H1 (cell line): ENCODE results near the gene CNNM3. TPM values are rescaled to one million over a fixed set of nuclear protein-coding genes. Genes with fewer than 3 reads are reported as not detected.

Experiments
- CHD7 ChIP-seq: fragments of 300-600 bp; sonication (generic); IDR thresholded peaks from 2 replicates; pipeline ENCODE4 v1.7.1; 2012; ENCODE audit warnings: low read length, moderate library complexity, mild to moderate bottlenecking, inconsistent platforms; ENCODE audit not compliant: insufficient replicate concordance
- CTCF ChIP-seq, 3 experiments: IDR thresholded peaks; 1 replicate in 2 of 3; 2 replicates in 1 of 3; pipeline versions ENCODE4 v1.5.1 to v1.6.1; 2011; ENCODE audit warnings: low read length in 3 of 3, mild to moderate bottlenecking in 3 of 3, inconsistent platforms in 2 of 3, low read depth in 1 of 3, moderate library complexity in 1 of 3; ENCODE audit not compliant: insufficient read depth in 1 of 3; ENCODE audit errors: control extremely low read depth in 1 of 3
- KDM1A ChIP-seq: fragments of 200-600, 300-600 bp; sonication (generic); IDR thresholded peaks from 2 replicates; pipeline ENCODE4 v1.7.1; 2016; ENCODE audit warnings: mild to moderate bottlenecking, low read length, borderline replicate concordance
- polyA plus RNA-seq, 7 experiments: library from polyadenylated mRNA; depleted of rRNA in 3 of 7; stranded (reverse) in 5 of 7; unstranded in 2 of 7; fragments of >200 nt in 5 of 7; fragments of 200-250 nt in 2 of 7; gene quantifications; 1 replicate in 5 of 7; 2 replicates in 1 of 7; 4 replicates in 1 of 7; pipeline versions ENCODE4 v1.2.1 to v1.2.3, GENCODE V29; 2011 to 2013; ENCODE audit warnings: missing spikeins in 2 of 7, mixed read lengths in 2 of 7
- total RNA-seq: library from RNA; stranded (reverse); fragmentation: NEBNext Ultra II Directional; extraction: Animal tissue kit (Norgen Biotek cat#: 25700); gene quantifications from 2 replicates; pipeline ENCODE4 v1.2.1, GENCODE V29; 2021

CNNM3 gene
- total and polyA plus RNA-seq, 2 of the 8 experiments (the other 6 are each of a cell fraction or from before 2014, with no cell fraction given) = 29.1 to 29.2 TPM

- TF ChIP-seq CHD7 = no peak
- no peak for TF ChIP-seq KDM1A
- no peak for TF ChIP-seq CTCF (IDR thresholded peaks at IDR 0.05; ENCODE audit: control extremely low read depth in 1 of 3, insufficient read depth in 1 of 3, low read depth in 1 of 3, low read length in 3 of 3)
Observed at GRCh38 chr2:96828874-96829273, 12.8 kb downstream of the CNNM3 start (continued).
